T-helper 22 cell (primary cell): ENCODE data around the gene TPM1.

Source experiments
- DNase-seq: peaks from one replicate; pipeline ENCODE4 v3.0.0-alpha.2; 2020; ENCODE audit warnings: low read depth

Gene TPM1

GRCh38 chr15:63057468-63058345, 15.2 kb downstream of the TPM1 start:
- no peak for DNase-seq

- no peak for DNase-seq
Observed at GRCh38 chr15:63059075-63059474, 16.5 kb downstream of the TPM1 start.

GRCh38 chr15:63059573-63060216, 17.1 kb downstream of the TPM1 start:
- DNase-seq = no peak

- DNase-seq = no peak
Observed at GRCh38 chr15:63060699-63061098, 18.2 kb downstream of the TPM1 start.

- no peak for DNase-seq
Observed at GRCh38 chr15:63061975-63062374, 19.4 kb downstream of the TPM1 start.

- no peak for DNase-seq
Observed at GRCh38 chr15:63063164-63063756, 20.7 kb downstream of the TPM1 start.

- no peak for DNase-seq
Observed at GRCh38 chr15:63063877-63064409, 21.4 kb downstream of the TPM1 start.

- DNase-seq = no peak
Observed at GRCh38 chr15:63065262-63066221, 23.0 kb downstream of the TPM1 start.

- no peak for DNase-seq
Observed at GRCh38 chr15:63066272-63066671, 23.7 kb downstream of the TPM1 start.

- no peak for DNase-seq
Observed at GRCh38 chr15:63067306-63067705, 24.8 kb downstream of the TPM1 start.

GRCh38 chr15:63067976-63068743, 25.6 kb downstream of the TPM1 start:
- DNase-seq = no peak

- no peak for DNase-seq
Observed at GRCh38 chr15:63069616-63070090, 27.1 kb downstream of the TPM1 start.

- no peak for DNase-seq
Observed at GRCh38 chr15:63070681-63071129, 28.2 kb downstream of the TPM1 start.

GRCh38 chr15:63071288-63071909, 28.9 kb downstream of the TPM1 start:
- no peak for DNase-seq

- DNase-seq = no peak
Observed at GRCh38 chr15:63072023-63072650, 29.6 kb downstream of the TPM1 start.

- DNase-seq = no peak
Observed at GRCh38 chr15:63072809-63073277, 30.3 kb downstream of the TPM1 start.

GRCh38 chr15:63073497-63074172, 31.1 kb downstream of the TPM1 start:
- no peak for DNase-seq

GRCh38 chr15:63075015-63075983, 32.8 kb downstream of the TPM1 start:
- DNase-seq = no peak
